H1 (cell line): ENCODE data around the gene MCF2L2. TPM values are rescaled to one million over a fixed set of nuclear protein-coding genes. Genes with fewer than 3 reads are reported as not detected.

Experiments used
- CTCF ChIA-PET: fragments of 300-600 bp; sonication (Branson Sonifier 250); formaldehyde crosslinking; loops from one replicate; lab custom pipeline; 2021; ENCODE audit not compliant: partially characterized antibody; lab: Charles Lee
- POLR2A ChIA-PET: fragments of 300-600 bp; sonication (Branson Sonifier 250); formaldehyde crosslinking; loops from one replicate; lab custom pipeline; 2021; ENCODE audit warnings: inconsistent platforms; ENCODE audit not compliant: partially characterized antibody; lab: Charles Lee
- DNase-seq, 2 experiments: peaks; one replicate each; pipeline versions ENCODE4 v3.0.0 to v3.0.0-alpha.2; 2010 to 2022; ENCODE audit warnings: low spot score in 2 of 2, low read depth in 1 of 2, mixed read lengths in 1 of 2
- FAIRE-seq: peaks from 2 replicates; lab custom pipeline; 2011; peaks lifted over from hg19 to GRCh38; lab: Jason Lieb, UNC
- H2AFZ ChIP-seq: 2 replicates; pipeline ENCODE4 v1.8.1; 2012; ENCODE audit warnings: low read length, inconsistent platforms
- H2AK5ac ChIP-seq: 2 replicates; pipeline ENCODE4 v1.6.1; 2013; ENCODE audit warnings: low read depth, low read length
- H2BK120ac ChIP-seq: replicated peaks from 2 replicates; pipeline ENCODE3; 2013; ENCODE audit warnings: low read depth, low read length, inconsistent platforms
- H2BK12ac ChIP-seq: 2 replicates; pipeline ENCODE4 v1.6.1; 2013; ENCODE audit warnings: low read depth, low read length
- H2BK15ac ChIP-seq: 2 replicates; pipeline ENCODE4 v1.6.1; 2013; ENCODE audit warnings: low read length
- H2BK20ac ChIP-seq: 2 replicates; pipeline ENCODE4 v1.6.1; 2013; ENCODE audit warnings: low read length
- H2BK5ac ChIP-seq: 2 replicates; pipeline ENCODE4 v1.6.1; 2013; ENCODE audit warnings: low read depth, low read length
- H3K14ac ChIP-seq: 2 replicates; pipeline ENCODE4 v1.6.1; 2013; ENCODE audit warnings: inconsistent platforms; ENCODE audit not compliant: insufficient read length
- H3K18ac ChIP-seq: 2 replicates; pipeline ENCODE4 v1.6.1; 2013; ENCODE audit warnings: low read length; ENCODE audit errors: extremely low read depth
- H3K23ac ChIP-seq: 2 replicates; pipeline ENCODE4 v1.6.1; 2013; ENCODE audit warnings: inconsistent platforms; ENCODE audit not compliant: insufficient read length
- H3K23me2 ChIP-seq: 2 replicates; pipeline ENCODE4 v1.6.1; 2013; ENCODE audit warnings: low read depth, low read length
- H3K27ac ChIP-seq: 2 replicates; pipeline ENCODE4 v1.6.1; 2011; ENCODE audit warnings: low read depth, low read length, inconsistent platforms
- H3K27me3 ChIP-seq, 4 experiments: replicated peaks in 1 of 4; 1 replicate in 1 of 4; 2 replicates in 3 of 4; pipeline versions ENCODE4 v1.6.1 to v1.8.1; 2011 to 2013; ENCODE audit warnings: low read length in 3 of 4, mild to moderate bottlenecking in 3 of 4, inconsistent platforms in 2 of 4, mixed read lengths in 2 of 4, moderate library complexity in 1 of 4; ENCODE audit not compliant: control insufficient read depth in 3 of 4, insufficient read depth in 3 of 4; ENCODE audit errors: extremely low read depth in 1 of 4
- H3K36me3 ChIP-seq, 4 experiments: 2 replicates each; pipeline versions ENCODE4 v1.6.1 to v1.8.1; 2011 to 2013; ENCODE audit warnings: mild to moderate bottlenecking in 4 of 4, low read length in 3 of 4, moderate library complexity in 2 of 4, control low read depth in 1 of 4, inconsistent platforms in 1 of 4; ENCODE audit not compliant: insufficient read depth in 4 of 4, control insufficient read depth in 2 of 4
- H3K4ac ChIP-seq: replicated peaks from 2 replicates; pipeline ENCODE3; 2013; ENCODE audit warnings: low read length, low read depth, mixed read lengths, inconsistent platforms; ENCODE audit not compliant: insufficient read length
- H3K4me1 ChIP-seq, 4 experiments: replicated peaks in 1 of 4; 1 replicate in 1 of 4; 2 replicates in 3 of 4; pipeline versions ENCODE4 v1.6.1 to v1.8.1; 2011 to 2013; ENCODE audit warnings: low read length in 3 of 4, inconsistent platforms in 2 of 4, mixed read lengths in 1 of 4; ENCODE audit not compliant: insufficient read depth in 4 of 4, control insufficient read depth in 3 of 4
- H3K4me2 ChIP-seq, 2 experiments: 2 replicates each; pipeline versions ENCODE4 v1.6.1 to v1.8.1; 2011 to 2013; ENCODE audit warnings: low read depth in 2 of 2, low read length in 2 of 2, control low read depth in 1 of 2, inconsistent platforms in 1 of 2, mild to moderate bottlenecking in 1 of 2; ENCODE audit not compliant: insufficient read depth in 1 of 2
- H3K4me3 ChIP-seq, 4 experiments: fragments of 200-600, 300-600 bp in 1 of 4; sonication (generic), shearing (Covaris generic), sonication (Bioruptor Twin) in 1 of 4; 2 replicates each; pipeline versions ENCODE4 v1.5.1 to v1.8.1; 2011 to 2016; ENCODE audit warnings: low read length in 4 of 4, low read depth in 3 of 4, control low read depth in 2 of 4, inconsistent platforms in 2 of 4, mild to moderate bottlenecking in 2 of 4, mixed read lengths in 1 of 4, moderate library complexity in 1 of 4; ENCODE audit not compliant: insufficient read depth in 2 of 4; ENCODE audit errors: extremely low read depth in 1 of 4
- H3K56ac ChIP-seq: replicated peaks from 2 replicates; pipeline ENCODE3; 2013; ENCODE audit warnings: low read depth, mild to moderate bottlenecking, mixed read lengths, low read length, inconsistent platforms; ENCODE audit not compliant: insufficient read length
- H3K79me1 ChIP-seq: 2 replicates; pipeline ENCODE4 v1.6.1; 2013; ENCODE audit warnings: low read depth, low read length, control low read depth
- H3K79me2 ChIP-seq, 2 experiments: 2 replicates each; pipeline versions ENCODE4 v1.6.1 to v1.8.1; 2012 to 2013; ENCODE audit warnings: low read length in 2 of 2, mild to moderate bottlenecking in 2 of 2, inconsistent platforms in 1 of 2; ENCODE audit not compliant: insufficient read depth in 2 of 2, control insufficient read depth in 1 of 2
- H3K9ac ChIP-seq, 4 experiments: replicated peaks in 1 of 4; 1 replicate in 1 of 4; 2 replicates in 3 of 4; pipeline versions ENCODE4 v1.6.1 to v1.8.1; 2011 to 2013; ENCODE audit warnings: low read depth in 3 of 4, low read length in 3 of 4, control low read depth in 2 of 4, mild to moderate bottlenecking in 2 of 4, moderate library complexity in 2 of 4, inconsistent platforms in 1 of 4; ENCODE audit errors: extremely low read depth in 1 of 4
- H3K9me3 ChIP-seq, 2 experiments: 2 replicates each; pipeline versions ENCODE4 v1.6.1 to v1.8.1; 2012 to 2013; ENCODE audit warnings: mild to moderate bottlenecking in 2 of 2, moderate library complexity in 2 of 2, control low read depth in 1 of 2, inconsistent platforms in 1 of 2, low read depth in 1 of 2, low read length in 1 of 2, mixed read lengths in 1 of 2; ENCODE audit not compliant: insufficient read depth in 2 of 2
- H4K20me1 ChIP-seq, 2 experiments: replicated peaks in 1 of 2; 2 replicates each; pipeline versions ENCODE3 to v1.8.1; 2011 to 2013; ENCODE audit warnings: inconsistent platforms in 2 of 2, low read length in 2 of 2, mild to moderate bottlenecking in 1 of 2; ENCODE audit not compliant: insufficient read depth in 2 of 2, control insufficient read depth in 1 of 2
- H4K5ac ChIP-seq: 2 replicates; pipeline ENCODE4 v1.6.1; 2013; ENCODE audit warnings: low read length, low read depth, mixed read lengths, inconsistent platforms; ENCODE audit not compliant: insufficient read length
- H4K8ac ChIP-seq: 2 replicates; pipeline ENCODE4 v1.8.0; 2013; ENCODE audit warnings: mild to moderate bottlenecking, moderate library complexity, low read length, inconsistent platforms; ENCODE audit not compliant: insufficient read depth; ENCODE audit errors: extremely low read depth
- H4K91ac ChIP-seq: replicated peaks from 2 replicates; pipeline ENCODE3; 2013; ENCODE audit warnings: low read length, mixed read lengths, inconsistent platforms; ENCODE audit not compliant: insufficient read length
- CBX5 ChIP-seq: fragments of 300-800, 300-1000 bp; sonication (generic); IDR thresholded peaks from 2 replicates; pipeline ENCODE4 v1.7.1; 2016; ENCODE audit warnings: antibody characterized with exemption, low read length, low read depth
- CHD2 ChIP-seq: IDR thresholded peaks from 2 replicates; pipeline ENCODE4 v1.6.1; 2012; ENCODE audit warnings: low read length, improper control_type of control experiment
- MAFK ChIP-seq: IDR thresholded peaks from 2 replicates; pipeline ENCODE4 v1.6.1; 2012; ENCODE audit warnings: low read depth, mild to moderate bottlenecking, improper control_type of control experiment, low read length
- WGBS, 2 experiments: shearing (Covaris generic) in 1 of 2; methylation state at CpG; one replicate each; pipeline versions ENCODE4 v1.1.6 to v1.1.7; 2013 to 2015; ENCODE audit warnings: low lambda C conversion rate in 2 of 2, mixed read lengths in 2 of 2, inconsistent platforms in 1 of 2, low coverage in 1 of 2, missing lambda C conversion rate in 1 of 2; ENCODE audit not compliant: insufficient replicate concordance in 2 of 2, insufficient coverage in 1 of 2, insufficient read length in 1 of 2; ENCODE audit errors: extremely low coverage in 1 of 2, missing lambda C conversion rate in 1 of 2; 5-methylcytosine and 5-hydroxymethylcytosine counted together
- polyA plus RNA-seq, 7 experiments: library from polyadenylated mRNA; depleted of rRNA in 3 of 7; stranded (reverse) in 5 of 7; unstranded in 2 of 7; fragments of >200 nt in 5 of 7; fragments of 200-250 nt in 2 of 7; gene quantifications; 1 replicate in 5 of 7; 2 replicates in 1 of 7; 4 replicates in 1 of 7; pipeline versions ENCODE4 v1.2.1 to v1.2.3, GENCODE V29; 2011 to 2013; ENCODE audit warnings: missing spikeins in 2 of 7, mixed read lengths in 2 of 7
- total RNA-seq: library from RNA; stranded (reverse); fragmentation: NEBNext Ultra II Directional; extraction: Animal tissue kit (Norgen Biotek cat#: 25700); gene quantifications from 2 replicates; pipeline ENCODE4 v1.2.1, GENCODE V29; 2021
- TF ChIP-seq, protein P1 (sequence below), 3 experiments: IDR thresholded peaks; 1 replicate in 2 of 3; 2 replicates in 1 of 3; pipeline versions ENCODE4 v1.5.1 to v1.6.1; 2011; ENCODE audit warnings: low read length in 3 of 3, mild to moderate bottlenecking in 3 of 3, inconsistent platforms in 2 of 3, low read depth in 1 of 3, moderate library complexity in 1 of 3; ENCODE audit not compliant: insufficient read depth in 1 of 3; ENCODE audit errors: control extremely low read depth in 1 of 3

Gene MCF2L2
- total and polyA plus RNA-seq, 2 of the 8 experiments (the other 6 are each of a cell fraction or from before 2014, with no cell fraction given) = 4.1 to 13.7 TPM

DNA sequence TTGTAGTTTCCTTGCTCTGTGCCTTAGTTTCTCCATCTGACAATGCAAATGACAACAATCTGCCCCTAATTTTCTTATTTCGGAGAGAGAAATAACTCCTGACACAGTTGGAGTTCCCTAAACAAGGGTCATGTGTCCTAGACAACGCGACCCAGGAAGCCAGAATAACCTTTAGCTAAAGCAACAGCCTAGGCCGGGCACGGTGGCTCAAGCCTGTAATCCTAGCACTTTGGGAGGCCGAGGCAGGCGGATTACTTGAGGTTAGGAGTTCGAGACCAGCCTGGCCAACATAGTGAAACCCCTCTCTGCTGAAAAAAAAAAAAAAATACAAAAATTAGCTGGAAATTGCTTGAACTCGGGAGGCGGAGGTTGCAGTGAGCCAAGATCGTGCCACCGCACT is 49.9 kb downstream of the MCF2L2 start:
- Histone ChIP-seq H2BK120ac (no peak overlapping the region), H4K8ac (no peak overlapping the region), H3K4me2 (no peak overlapping the region), H3K27ac (no peak overlapping the region), H3K4me3 (no peak overlapping the region), H3K36me3 (peaks cover 0 to 3% (median 1%) of the 10 kb centered on the region in 4 experiments; a peak in 3 of 8 replicates), H3K18ac (no peak overlapping the region), H4K20me1 (peaks cover 0 to 2% of the 10 kb centered on the region in 2 experiments), H3K23ac (no peak overlapping the region), H3K79me2 (no peaks in the 10 kb centered on the region), H2AFZ (no peak overlapping the region), H3K23me2 (no peaks in the 10 kb centered on the region), H3K9ac (no peak overlapping the region), H3K56ac (no peak overlapping the region), H3K27me3 (no peaks in the 10 kb centered on the region), H3K4ac (no peak overlapping the region), H3K79me1 (no peaks in the 10 kb centered on the region), H2BK20ac (no peak overlapping the region), H2BK5ac (no peak overlapping the region), H2AK5ac (no peak overlapping the region), H4K5ac (no peak overlapping the region), H3K14ac (no peak overlapping the region), H4K91ac (no peak overlapping the region), H3K4me1 (no peaks in the 10 kb centered on the region; a peak in 1 of 7 replicates), H2BK15ac (no peak overlapping the region), H2BK12ac (no peak overlapping the region), H3K9me3 (no peaks in the 10 kb centered on the region)
- ChIA-PET POLR2A (no interaction called here), CTCF (interaction anchor here (0.6 to 9.3 kb wide), 4 partner anchors 11 to 194 kb away, joined by 3 to 222 read pairs (median 5); no protein-coding TSS in a partner anchor)
- TF ChIP-seq MAFK (no peak), CHD2 (no peak), CBX5 (no peak)
- TF ChIP-seq, protein P1, sequence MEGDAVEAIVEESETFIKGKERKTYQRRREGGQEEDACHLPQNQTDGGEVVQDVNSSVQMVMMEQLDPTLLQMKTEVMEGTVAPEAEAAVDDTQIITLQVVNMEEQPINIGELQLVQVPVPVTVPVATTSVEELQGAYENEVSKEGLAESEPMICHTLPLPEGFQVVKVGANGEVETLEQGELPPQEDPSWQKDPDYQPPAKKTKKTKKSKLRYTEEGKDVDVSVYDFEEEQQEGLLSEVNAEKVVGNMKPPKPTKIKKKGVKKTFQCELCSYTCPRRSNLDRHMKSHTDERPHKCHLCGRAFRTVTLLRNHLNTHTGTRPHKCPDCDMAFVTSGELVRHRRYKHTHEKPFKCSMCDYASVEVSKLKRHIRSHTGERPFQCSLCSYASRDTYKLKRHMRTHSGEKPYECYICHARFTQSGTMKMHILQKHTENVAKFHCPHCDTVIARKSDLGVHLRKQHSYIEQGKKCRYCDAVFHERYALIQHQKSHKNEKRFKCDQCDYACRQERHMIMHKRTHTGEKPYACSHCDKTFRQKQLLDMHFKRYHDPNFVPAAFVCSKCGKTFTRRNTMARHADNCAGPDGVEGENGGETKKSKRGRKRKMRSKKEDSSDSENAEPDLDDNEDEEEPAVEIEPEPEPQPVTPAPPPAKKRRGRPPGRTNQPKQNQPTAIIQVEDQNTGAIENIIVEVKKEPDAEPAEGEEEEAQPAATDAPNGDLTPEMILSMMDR (IDR thresholded peaks at IDR 0.05; ENCODE audit: control extremely low read depth in 1 of 3, insufficient read depth in 1 of 3, low read depth in 1 of 3, low read length in 3 of 3) = no peak
- 92% methylated on average over 12 of the region's 12 CpGs; no CpG with 5 or more reads in 1 of the 2 experiments for WGBS, 2 experiments
- FAIRE-seq (no peak), DNase-seq (peak in 1 of 2 experiments; percentile 14)
